ENCODE results near the gene HEG1.
"Not testable (repeated sequence)": the region's sequence is repeated elsewhere in the genome, so short reads cannot be mapped to it uniquely, and the experiment has no call there.

Gene HEG1

GRCh38 chr3:124984754-124985153 lies 71.0 kb downstream of the HEG1 start:
- DNase-seq (ENCODE audit: low read depth) = no peak

- no peak for DNase-seq (ENCODE audit: low read depth)
These were observed 72.9 kb downstream of the HEG1 start for GRCh38 chr3:124982855-124983254.

DNA sequence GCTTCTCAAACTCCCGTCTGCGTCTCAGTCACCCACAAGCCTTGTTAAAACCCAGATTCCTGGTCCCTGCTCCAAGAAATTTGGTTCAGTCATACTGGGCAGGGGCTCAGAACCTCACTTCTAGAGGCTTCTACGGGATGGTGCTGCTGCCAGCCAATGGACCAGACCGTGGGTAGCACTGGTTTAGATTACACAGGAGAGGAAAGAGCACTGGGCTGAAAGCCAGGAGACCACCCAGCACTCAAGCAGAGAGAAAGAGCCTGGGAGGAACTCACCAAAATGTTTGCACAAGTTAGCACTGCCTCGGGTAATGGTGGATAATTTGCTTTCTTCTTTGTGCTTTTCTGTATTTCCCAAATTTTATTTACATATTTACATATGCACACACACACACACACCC lies 74.3 kb downstream of the HEG1 start:
- no peak for DNase-seq (ENCODE audit: low read depth)

- no peak for DNase-seq (ENCODE audit: low read depth)
These were observed 77.2 kb downstream of the HEG1 start for GRCh38 chr3:124978627-124979026.

DNA sequence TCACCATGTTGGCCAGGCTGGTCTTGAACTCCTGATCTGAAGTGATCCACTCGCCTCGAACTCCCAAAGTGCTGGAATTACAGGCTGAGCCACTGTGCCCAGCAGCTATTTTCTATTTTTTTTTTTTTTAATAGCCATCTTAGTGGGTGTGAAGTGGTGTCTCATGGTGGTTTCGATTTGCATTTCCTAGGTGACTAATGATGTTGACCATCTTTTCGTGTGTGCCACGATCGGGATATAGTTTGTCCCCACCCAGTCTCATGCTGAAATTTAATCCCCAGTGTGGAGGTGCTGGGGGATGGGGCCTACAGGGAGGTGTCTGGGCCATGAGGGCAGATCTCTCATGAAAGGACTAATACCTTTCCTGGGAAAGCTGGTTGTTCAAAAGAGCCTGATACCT lies 79.4 kb downstream of the HEG1 start:
- DNase-seq (ENCODE audit: low read depth) = peak; percentile 24

DNA sequence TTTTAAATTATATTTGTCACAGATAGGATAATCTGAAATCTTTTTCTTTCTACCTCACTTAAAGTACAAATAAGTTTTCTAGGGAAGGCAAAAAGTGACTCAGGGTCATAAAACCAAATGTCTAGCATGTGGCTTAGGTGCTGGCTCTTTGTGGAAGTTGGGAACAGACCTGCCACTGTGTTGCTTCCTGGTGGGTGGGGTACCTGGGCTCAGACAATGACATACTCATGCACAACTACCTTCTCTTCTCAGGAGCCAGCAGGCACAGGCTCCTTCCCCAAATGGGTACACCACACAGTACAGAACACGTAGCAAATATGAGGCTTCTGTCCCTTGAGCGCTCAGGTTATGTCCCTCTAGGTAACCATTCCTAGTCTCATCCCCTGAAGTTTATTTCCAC lies 81.1 kb downstream of the HEG1 start:
- no peak for DNase-seq (ENCODE audit: low read depth)

- DNase-seq (ENCODE audit: low read depth) = no peak
These were observed 82.5 kb downstream of the HEG1 start for GRCh38 chr3:124973290-124973689.

GRCh38 chr3:124972457-124972856 lies 83.3 kb downstream of the HEG1 start:
- no peak for DNase-seq (ENCODE audit: low read depth)

DNA sequence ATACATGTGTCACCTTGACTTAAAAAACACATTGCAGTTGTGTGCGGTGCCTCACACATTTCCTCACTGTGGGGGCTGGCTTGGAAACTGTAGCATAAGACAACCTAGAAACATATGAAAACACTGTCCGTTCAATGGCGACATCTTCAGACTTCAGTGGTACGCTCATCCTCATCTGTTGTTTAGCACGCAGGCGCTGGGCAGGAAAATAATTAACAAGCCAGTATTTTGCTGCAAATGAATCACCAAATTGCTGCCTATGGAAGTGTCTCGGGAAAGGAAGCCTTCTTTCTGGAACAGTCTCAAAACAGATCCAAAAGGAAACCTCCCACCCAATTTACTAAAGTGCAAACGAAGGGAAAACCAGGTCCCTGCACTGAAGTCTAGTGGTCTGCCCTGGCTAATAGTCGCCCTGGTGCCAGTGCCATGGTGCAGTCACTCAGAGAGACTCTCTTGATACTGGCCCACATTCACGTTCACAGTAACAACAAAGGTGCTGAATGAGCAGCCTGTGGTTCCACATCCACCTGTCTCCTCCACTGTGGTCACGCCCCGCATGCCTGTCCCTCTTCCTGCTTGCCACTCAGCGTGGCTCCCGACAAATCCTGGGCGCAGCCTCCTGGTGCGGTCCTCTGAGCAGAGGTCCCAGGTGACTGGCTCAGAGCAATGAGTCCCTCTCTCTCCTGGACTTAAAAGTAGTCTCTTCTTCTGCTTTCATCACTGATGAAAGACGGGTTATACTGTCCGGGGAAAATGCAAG lies 85.7 kb downstream of the HEG1 start:
- DNase-seq (ENCODE audit: low read depth) = no peak

- no peak for DNase-seq (ENCODE audit: low read depth)
These were observed 86.6 kb downstream of the HEG1 start for GRCh38 chr3:124969190-124969589.

DNA sequence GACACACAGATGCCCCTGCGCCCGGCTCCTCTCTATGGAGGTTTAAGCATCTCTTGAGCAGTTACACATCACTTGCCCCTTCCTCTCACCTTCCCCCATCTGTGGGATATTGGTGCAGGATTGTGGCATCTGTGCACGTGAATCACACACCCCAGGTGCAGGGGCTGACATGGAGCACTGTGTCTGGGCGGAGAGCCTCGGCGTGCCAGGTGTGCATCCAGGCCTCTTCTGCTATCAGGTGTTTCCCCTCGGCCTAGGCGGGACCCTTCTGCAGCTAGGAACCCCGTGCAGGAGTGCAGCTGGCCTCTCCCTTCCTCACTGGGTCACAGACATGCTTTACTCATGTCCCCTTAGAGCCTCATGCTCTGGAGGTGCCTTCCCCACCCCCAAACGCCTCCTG lies 87.8 kb downstream of the HEG1 start:
- no peak for DNase-seq (ENCODE audit: low read depth)

GRCh38 chr3:124966521-124967445 lies 89.0 kb downstream of the HEG1 start:
- DNase-seq (ENCODE audit: low read depth) = no peak

DNA sequence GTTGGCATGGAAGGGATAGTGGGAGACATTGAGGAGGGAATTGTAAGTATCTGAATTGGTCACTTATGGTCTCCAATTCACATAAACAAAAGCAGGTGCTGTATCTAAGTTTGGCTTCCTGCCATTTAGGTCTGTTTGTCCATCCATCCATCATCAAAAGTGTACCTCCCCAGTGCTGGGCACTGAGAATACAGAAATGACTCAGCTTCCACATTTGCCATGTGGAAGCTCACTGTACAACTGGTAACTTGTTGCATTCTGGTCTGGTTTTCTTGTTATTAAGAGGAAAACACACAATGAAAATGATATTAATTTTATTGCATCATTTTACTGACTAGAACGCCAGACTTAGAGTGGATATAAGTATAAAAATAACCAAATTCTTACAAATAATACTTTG lies 90.4 kb downstream of the HEG1 start:
- DNase-seq (ENCODE audit: low read depth) = no peak

DNA sequence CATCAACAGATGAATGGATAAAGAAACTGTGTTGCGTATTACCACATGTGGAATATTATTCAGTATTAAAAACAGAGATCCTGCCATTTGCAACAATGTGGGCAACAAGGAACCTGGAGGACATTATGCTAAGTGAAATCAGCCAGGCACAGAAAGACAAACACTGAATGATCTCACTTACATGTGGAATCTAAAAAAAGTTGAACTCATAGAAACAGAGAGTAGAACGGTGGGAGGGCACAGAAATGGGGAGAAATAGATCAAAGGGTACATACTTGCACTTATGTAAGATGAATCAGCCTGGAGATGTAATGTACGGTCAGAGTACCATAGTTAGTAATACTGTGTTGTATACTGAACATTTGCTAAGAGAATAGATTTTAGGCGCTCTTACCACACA lies 91.4 kb downstream of the HEG1 start:
- DNase-seq (ENCODE audit: low read depth) = no peak

DNA sequence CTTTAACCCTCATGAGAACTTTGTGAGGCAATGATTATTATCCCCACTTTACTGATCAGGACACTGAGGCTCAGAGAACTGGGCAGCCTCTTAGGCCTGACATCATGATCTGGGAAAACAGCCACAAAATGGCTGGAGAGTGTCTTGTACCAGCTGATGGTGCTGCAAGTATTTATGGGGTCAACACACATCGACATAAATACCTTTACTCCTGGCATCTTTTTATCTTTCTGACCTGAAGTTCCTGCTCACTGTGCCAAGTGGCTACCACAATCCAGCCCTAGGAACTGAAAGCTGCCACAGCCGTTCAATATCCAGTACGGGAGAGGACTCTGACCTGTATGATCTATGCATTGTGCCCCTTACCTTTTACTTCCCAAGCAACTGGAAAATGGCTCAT lies 92.0 kb downstream of the HEG1 start:
- DNase-seq (ENCODE audit: low read depth) = no peak

- no peak for DNase-seq (ENCODE audit: low read depth)
These were observed 93.3 kb downstream of the HEG1 start for GRCh38 chr3:124962403-124962940.

DNA sequence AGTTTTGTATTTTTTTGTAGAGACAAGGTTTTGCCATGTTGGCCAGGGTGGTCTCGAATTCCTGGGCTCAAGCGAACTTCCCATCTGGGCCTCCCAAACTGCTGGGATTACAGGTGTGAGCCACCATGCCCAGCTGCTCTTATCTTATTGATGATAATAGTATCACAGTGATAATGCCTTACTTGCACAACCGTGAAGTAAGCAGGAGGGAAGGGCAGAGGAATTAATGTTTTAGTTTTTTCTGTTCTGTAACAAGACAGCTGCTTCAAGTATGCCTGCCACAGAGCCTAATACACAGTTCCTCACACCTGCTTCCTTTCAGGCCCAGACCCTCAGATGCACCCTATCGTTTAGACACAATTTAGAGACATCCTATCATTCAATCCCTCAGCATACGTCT lies 95.1 kb downstream of the HEG1 start:
- no peak for DNase-seq (ENCODE audit: low read depth)

DNA sequence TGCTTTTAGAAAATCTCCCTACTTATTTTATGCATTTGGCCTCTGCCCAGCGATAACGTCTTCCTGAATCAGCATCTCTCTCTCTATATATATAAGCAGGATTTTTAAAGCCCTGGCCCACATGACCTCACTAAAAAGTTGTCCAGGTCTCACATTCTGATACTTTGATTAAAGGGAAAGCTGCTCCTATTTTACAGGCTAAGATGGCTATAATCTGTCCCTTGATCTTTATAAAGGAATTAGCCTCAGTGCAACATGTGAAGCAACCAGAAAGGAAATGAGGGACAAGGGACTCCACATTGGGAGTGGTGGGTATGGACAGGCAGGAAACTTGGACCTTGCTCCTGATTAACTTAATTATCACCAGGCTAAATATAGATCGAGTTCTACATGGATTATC lies 95.7 kb downstream of the HEG1 start:
- DNase-seq (ENCODE audit: low read depth) = no peak

DNA sequence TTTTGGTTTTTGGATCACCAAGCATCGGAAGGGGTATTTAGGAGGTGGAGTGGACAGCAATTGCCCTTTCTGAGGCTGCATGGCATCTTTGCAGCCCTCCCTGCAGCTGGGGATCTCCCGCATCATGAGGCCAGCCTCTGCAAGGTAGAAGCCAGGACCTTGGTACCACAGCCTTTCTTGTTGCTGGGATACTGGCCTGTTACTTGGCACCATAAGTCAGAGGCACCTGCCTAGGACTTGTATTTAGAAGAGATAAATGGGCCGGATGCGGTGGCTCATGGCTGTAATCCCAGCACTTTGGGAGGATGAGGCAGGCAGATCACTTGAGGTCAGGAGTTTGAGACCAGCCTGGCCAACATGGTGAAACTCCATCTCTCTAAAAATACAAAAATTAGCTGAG lies 97.8 kb downstream of the HEG1 start:
- DNase-seq (ENCODE audit: low read depth) = not testable (repeated sequence)

- no peak for DNase-seq (ENCODE audit: low read depth)
These were observed 103.4 kb downstream of the HEG1 start for GRCh38 chr3:124952282-124952855.

DNA sequence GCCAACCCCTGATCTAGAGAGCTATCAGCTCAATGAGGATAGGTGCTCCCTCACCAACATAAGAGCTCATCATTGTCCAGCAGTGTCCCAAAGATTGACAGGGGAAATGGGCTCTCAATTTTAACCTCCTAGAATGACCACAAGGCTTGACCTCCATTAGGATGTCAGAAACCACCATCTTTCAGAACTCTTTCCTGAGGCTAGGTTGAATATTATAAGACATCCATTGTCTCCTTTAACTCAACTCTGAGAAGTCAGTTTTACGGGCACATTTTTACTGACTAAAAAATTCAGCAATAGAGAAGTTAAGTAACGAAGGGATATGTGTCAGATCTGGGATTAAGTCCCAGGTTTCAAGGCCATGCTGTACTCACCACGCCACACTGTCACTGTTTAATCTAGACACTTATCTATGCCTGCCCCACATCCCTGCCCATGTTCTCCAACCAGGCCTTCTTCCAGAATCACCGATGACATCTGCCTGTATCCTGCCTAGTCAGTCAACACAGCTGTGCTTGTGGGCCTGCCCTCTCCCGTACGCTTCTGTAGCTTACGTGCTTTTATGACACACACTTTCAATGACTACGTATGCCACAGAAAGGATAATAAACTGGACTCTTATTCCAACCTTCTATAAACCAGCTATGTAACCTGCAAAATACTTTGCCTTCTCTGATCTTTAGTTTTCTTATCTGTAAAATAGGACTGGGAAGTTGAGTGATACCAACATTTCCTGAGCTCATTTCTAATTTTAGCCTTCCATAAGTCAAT lies 104.1 kb downstream of the HEG1 start:
- no peak for DNase-seq (ENCODE audit: low read depth)

DNA sequence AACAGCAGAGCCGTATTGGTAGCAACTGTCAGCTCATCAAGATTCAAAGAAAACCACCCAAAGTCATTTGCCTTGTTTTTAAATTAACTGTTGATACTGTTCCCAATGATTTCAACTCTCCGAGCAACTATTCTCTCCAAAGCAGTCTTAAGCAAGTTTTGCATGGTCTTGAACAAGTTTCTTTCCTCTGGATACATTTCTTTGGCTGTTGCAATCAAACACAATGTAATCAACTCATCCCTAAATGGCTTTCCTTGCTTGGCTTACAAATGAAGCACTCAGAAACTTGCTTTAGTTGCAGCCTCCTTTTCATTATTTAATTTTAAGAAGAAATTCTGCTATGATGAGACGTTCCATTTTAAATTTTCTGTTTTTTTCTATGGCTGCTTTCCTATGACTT lies 105.8 kb downstream of the HEG1 start:
- no peak for DNase-seq (ENCODE audit: low read depth)

All from HS-27A (cell line).